VCaP (cell line): ENCODE results near the gene FAM20C.

ENCODE experiments used
- H3K27ac ChIP-seq: fragments of 450-650 bp; 2 replicates; pipeline ENCODE4 v1.5.1; 2017
- TF ChIP-seq, protein P1 (sequence below): fragments of 450-650 bp; conservative IDR thresholded peaks from 2 replicates; pipeline ENCODE4 v1.5.1; 2017; ENCODE audit warnings: mild to moderate bottlenecking, moderate library complexity

Gene FAM20C

DNA sequence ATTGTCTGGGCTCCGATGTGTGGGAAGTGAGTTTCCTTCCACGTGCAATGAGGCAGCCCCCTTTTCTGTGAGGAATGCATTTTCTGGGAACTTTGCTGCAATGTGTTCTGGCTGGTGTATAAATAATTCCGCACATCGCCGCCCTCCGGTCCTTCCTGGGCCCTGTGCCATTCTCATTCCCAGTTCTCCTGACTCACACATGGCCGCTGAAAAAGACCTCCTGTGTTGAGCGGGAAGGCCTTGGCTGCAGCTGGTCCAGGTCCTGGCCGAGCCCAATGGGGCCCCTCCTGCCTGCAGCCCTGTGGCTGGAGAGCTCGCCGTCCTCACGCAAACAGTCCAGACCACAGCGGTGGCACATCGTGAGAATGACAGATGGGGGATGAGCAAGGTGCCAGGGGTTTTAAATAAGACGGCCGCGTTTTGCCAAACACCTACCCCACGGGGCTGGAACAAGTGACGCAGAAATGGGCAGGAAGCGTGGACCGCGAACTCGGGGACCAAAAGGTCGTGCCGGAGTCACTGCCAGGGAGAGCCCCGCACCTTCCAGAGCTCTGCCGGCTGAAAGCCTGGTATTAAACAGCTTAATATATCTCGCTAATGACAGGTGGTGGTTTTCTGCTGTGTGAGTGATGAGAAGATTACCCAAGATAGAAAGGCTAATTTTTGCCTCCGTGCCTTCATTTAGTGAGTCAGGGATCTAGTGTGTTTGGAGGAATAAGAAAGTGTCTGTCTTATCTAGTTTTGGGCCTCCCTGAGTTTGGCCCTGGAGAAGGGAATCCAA is 37.0 kb downstream of the FAM20C start:
- TF ChIP-seq, protein P1, sequence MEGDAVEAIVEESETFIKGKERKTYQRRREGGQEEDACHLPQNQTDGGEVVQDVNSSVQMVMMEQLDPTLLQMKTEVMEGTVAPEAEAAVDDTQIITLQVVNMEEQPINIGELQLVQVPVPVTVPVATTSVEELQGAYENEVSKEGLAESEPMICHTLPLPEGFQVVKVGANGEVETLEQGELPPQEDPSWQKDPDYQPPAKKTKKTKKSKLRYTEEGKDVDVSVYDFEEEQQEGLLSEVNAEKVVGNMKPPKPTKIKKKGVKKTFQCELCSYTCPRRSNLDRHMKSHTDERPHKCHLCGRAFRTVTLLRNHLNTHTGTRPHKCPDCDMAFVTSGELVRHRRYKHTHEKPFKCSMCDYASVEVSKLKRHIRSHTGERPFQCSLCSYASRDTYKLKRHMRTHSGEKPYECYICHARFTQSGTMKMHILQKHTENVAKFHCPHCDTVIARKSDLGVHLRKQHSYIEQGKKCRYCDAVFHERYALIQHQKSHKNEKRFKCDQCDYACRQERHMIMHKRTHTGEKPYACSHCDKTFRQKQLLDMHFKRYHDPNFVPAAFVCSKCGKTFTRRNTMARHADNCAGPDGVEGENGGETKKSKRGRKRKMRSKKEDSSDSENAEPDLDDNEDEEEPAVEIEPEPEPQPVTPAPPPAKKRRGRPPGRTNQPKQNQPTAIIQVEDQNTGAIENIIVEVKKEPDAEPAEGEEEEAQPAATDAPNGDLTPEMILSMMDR, result no peak
- no peak overlapping the region for H3K27ac ChIP-seq

DNA sequence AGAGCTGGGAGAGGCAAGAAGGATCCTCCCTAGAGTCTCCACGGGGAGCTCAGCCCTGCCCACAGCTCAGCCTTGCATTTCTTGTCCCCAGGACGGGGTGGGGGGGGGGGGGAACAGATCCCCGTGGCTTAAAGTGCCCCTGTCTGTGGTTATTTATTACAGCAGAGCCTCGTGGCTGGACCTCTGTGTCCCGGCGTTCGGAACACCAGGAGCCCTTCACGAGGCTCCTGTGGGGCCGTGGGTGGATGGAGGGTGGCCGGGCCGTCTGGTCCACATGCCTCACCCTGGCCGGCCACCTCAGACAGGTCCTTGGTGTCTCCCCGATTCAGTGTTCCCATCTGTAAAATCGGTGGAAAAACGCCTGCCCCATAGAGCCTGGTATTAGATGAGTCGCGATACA is 37.9 kb downstream of the FAM20C start:
- no peak overlapping the region for H3K27ac ChIP-seq
- TF ChIP-seq, protein P1, result no peak

DNA sequence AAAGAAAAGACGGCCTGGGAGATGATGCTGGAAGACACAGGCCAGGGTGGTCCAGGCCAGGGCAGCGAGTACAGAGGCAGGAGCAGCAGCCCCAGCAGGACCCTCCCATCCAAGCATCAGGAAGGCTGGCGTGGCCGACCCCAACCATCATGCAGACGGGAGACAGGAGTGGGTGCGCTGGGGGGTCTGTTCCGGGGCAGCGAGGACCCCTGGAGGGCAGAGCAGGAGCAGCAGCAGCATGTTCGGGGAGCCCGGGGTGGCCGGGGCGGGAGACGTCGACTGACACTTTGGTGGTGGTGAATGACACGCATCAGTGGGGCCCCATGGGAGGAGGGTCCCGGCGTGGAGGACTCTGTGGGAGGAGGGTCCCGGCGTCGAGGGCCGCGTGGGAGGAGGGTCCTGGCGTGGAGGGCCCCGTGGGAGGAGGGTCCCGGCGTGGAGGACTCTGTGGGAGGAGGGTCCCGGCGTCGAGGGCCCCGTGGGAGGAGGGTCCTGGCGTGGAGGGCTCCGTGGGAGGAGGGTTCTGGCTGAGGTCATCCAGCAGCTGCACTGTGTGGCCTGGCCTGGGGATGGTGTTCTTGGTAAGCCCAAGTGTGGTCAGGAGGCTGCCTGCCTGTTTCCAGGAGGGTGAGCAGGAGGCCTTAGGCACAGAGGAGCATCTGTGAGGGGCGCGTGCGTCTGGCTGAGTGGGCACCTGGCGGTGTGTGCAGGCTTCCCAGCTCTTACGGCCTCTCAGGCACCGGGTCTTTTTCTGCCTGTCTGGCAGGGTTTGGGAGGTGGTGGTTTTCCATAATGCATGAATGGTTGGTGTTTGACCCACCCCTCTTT is 38.9 kb downstream of the FAM20C start:
- no peak overlapping the region for H3K27ac ChIP-seq
- TF ChIP-seq, protein P1, result 0 out of 2 replicates have a peak, but pooled peaks have one; percentile 9

DNA sequence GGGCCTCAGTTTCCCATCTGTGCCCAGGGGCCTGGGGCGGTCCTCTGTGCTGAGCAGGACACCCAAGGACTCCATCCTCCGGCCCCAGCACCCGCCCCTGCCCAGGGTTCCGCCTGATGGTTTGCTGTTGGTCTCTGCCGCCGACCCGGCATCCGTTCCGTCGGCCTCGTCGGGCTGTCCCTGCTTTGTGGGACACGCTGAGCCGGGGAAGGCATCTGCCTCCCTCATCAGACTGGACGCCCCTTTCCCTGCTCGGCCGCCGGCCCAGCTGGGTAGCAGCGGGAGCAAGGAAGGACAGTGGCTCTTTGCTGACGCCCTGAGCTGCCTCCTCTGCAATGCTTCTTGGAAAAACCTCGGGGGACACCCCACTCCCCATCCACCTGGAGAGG is 39.5 kb downstream of the FAM20C start:
- H3K27ac ChIP-seq, result no peak overlapping the region
- TF ChIP-seq, protein P1, result no peak

DNA sequence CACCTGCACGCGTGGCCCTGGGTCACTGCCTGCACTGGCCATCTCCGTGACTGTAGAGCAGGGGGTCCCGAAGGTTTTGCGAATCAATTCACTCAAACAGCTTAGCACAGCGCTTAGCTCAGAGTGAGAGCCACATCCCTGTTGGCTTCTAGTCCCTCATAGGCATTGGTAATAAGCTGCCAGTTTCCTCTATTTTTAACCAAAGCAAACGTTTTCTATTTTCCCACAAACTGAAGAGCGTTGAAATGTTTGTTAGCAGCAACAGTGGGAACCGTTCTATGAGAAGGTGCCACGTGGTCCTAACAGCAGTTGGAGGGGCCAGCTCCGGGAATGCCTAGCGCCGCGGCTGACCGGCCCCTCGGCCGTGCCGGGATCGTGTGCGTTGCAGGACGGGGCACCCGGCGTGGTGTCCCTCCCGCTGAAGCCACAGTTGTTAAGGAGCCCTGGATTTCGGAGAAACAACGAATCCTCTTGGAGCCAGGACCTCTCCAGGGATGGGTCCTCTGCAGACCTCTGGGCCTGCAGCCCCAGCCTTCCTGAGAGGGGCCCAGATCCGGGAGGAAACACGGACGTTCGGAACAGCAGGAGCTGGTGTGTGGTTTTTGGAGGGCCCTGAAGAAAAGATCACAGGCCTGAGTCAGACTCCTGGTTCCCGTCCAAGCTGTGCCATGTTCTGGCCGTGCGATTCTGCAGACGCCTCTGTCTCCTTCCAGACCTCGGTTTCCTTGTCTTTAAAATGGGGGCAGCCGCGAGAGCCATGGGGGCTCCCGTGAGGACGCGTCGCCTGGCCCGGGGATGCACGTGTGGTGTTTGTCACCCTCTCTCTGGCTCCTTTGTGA is 40.3 kb downstream of the FAM20C start:
- H3K27ac ChIP-seq, result peak overlapping the region; percentile 96
- TF ChIP-seq, protein P1, result no peak

DNA sequence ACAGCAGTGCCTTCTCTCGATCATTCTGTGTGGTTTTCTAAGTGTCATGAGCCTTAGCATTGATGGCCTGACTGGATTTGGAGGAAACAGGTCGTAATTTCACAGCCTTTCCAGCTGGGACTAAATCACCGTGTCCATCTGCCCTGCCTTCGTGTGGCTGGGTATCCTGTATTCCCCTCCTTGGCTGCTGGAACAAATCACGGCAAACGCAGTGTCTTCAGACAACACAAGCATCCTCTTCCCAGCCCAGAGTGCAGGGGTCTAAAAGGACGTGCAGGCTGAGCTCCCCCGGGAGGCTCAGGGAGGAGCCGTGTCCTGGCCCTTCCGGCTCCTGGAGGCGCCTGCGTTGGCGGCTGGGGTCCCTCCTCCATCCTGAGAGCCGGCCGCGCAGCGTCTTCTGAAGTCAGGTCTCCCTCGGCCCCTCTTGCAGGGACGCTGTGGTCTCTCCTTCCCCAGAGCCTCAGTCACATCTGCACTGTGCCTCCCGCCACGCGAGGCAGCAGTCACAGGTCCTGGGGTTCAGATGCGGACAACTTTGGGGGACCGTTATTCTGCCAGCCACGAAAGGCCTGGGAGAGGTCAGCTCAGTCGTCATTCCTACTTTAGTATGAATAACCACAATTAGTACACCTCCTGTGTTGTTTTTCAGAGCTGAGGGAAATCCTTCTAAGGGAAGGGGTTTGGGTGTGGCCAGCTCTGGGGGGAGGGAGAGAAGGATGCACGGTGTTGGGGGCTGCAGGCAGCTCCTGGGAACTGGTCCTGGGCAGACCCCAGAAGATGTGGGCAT is 41.1 kb downstream of the FAM20C start:
- TF ChIP-seq, protein P1, result no peak

More for the DNA sequence above, 41.1 kb downstream of the FAM20C start:
- H3K27ac ChIP-seq, result peak overlapping the region; percentile 96
